Measurements from ENCODE around the gene EXD3.

The EXD3 gene

GRCh38 chr9:137305798-137306065, 117.2 kb downstream of the EXD3 start:
- no peak for DNase-seq
- in situ Hi-C loops (cut with MboI; ENCODE audit: low pct_unique_long_range_greater_than_20kb, low sequenced_read_pairs) = no loop called here

- in situ Hi-C loops (cut with MboI; ENCODE audit: low pct_unique_long_range_greater_than_20kb, low sequenced_read_pairs) = no loop called here
- no peak for DNase-seq
Observed at GRCh38 chr9:137305060-137305797, 117.7 kb downstream of the EXD3 start.

GRCh38 chr9:137304383-137305059, 118.4 kb downstream of the EXD3 start:
- DNase-seq = no peak
- in situ Hi-C loops (cut with MboI; ENCODE audit: low pct_unique_long_range_greater_than_20kb, low sequenced_read_pairs) = no loop called here

- no peak for DNase-seq
- in situ Hi-C loops (cut with MboI; ENCODE audit: low pct_unique_long_range_greater_than_20kb, low sequenced_read_pairs) = no loop called here
Observed at GRCh38 chr9:137303893-137304382, 119.0 kb downstream of the EXD3 start.

GRCh38 chr9:137303151-137303892, 119.6 kb downstream of the EXD3 start:
- peak; percentile 65 for DNase-seq
- in situ Hi-C loops (cut with MboI; ENCODE audit: low pct_unique_long_range_greater_than_20kb, low sequenced_read_pairs) = no loop called here

GRCh38 chr9:137302449-137303150, 120.4 kb downstream of the EXD3 start:
- in situ Hi-C loops (cut with MboI; ENCODE audit: low pct_unique_long_range_greater_than_20kb, low sequenced_read_pairs) = no loop called here
- DNase-seq = peak; percentile 68

- peak; percentile 81 for DNase-seq
Observed at GRCh38 chr9:137302118-137302448, 120.9 kb downstream of the EXD3 start, which contains the start of gene NRARP. Gene NRARP, minus strand, starts transcription at chr9:137302271. Its CDS starts 343 bp downstream, at chr9:137301928.

GRCh38 chr9:137301081-137301947, 121.6 kb downstream of the EXD3 start:
- DNase-seq = peak; percentile 60
- in situ Hi-C loops (cut with MboI; ENCODE audit: low pct_unique_long_range_greater_than_20kb, low sequenced_read_pairs) = no loop called here

More at GRCh38 chr9:137302118-137302448, 120.9 kb downstream of the EXD3 start, which contains the start of gene NRARP:
- in situ Hi-C loops (cut with MboI; ENCODE audit: low pct_unique_long_range_greater_than_20kb, low sequenced_read_pairs) = no loop called here

- DNase-seq = no peak
- in situ Hi-C loops (cut with MboI; ENCODE audit: low pct_unique_long_range_greater_than_20kb, low sequenced_read_pairs) = no loop called here
Observed at GRCh38 chr9:137300567-137301080, 122.3 kb downstream of the EXD3 start.

- no peak for DNase-seq
- in situ Hi-C loops (cut with MboI; ENCODE audit: low pct_unique_long_range_greater_than_20kb, low sequenced_read_pairs) = loop anchor here (10.0 kb wide), 1 partner anchor 105 kb away; no protein-coding TSS in a partner anchor
Observed at GRCh38 chr9:137299938-137300337, 123.0 kb downstream of the EXD3 start.

GRCh38 chr9:137299203-137299565, 123.8 kb downstream of the EXD3 start:
- DNase-seq = no peak
- in situ Hi-C loops (cut with MboI; ENCODE audit: low pct_unique_long_range_greater_than_20kb, low sequenced_read_pairs) = loop anchor here (10.0 kb wide), 1 partner anchor 106 kb away; no protein-coding TSS in a partner anchor

GRCh38 chr9:137298401-137299202, 124.4 kb downstream of the EXD3 start:
- no peak for DNase-seq
- in situ Hi-C loops (cut with MboI; ENCODE audit: low pct_unique_long_range_greater_than_20kb, low sequenced_read_pairs) = loop anchor here (10.0 kb wide), 1 partner anchor 106 kb away; no protein-coding TSS in a partner anchor

GRCh38 chr9:137297966-137298365, 125.0 kb downstream of the EXD3 start:
- in situ Hi-C loops (cut with MboI; ENCODE audit: low pct_unique_long_range_greater_than_20kb, low sequenced_read_pairs) = loop anchor here (10.0 kb wide), 1 partner anchor 107 kb away; no protein-coding TSS in a partner anchor
- no peak for DNase-seq

GRCh38 chr9:137296670-137297664, 126.0 kb downstream of the EXD3 start:
- DNase-seq = peak; percentile 48
- in situ Hi-C loops (cut with MboI; ENCODE audit: low pct_unique_long_range_greater_than_20kb, low sequenced_read_pairs) = loop anchor here (10.0 kb wide), 1 partner anchor 108 kb away; no protein-coding TSS in a partner anchor

- DNase-seq = no peak
- in situ Hi-C loops (cut with MboI; ENCODE audit: low pct_unique_long_range_greater_than_20kb, low sequenced_read_pairs) = loop anchor here (10.0 kb wide), 1 partner anchor 109 kb away; no protein-coding TSS in a partner anchor
Observed at GRCh38 chr9:137295849-137296669, 126.9 kb downstream of the EXD3 start.
